Urothelium cell line (cell line): ENCODE results near the gene BATF.

Experiments
- DNase-seq: peaks from one replicate; pipeline ENCODE4 v3.0.0; 2011; ENCODE audit warnings: low spot score, mixed read lengths
- FAIRE-seq: peaks from 2 replicates; lab custom pipeline; 2011; peaks lifted over from hg19 to GRCh38; lab: Jason Lieb, UNC

Gene BATF

GRCh38 chr14:75591987-75592575 lies 69.8 kb downstream of the BATF start:
- DNase-seq: no peak
- FAIRE-seq: no peak

- no peak for FAIRE-seq
- no peak for DNase-seq
Observed at GRCh38 chr14:75595226-75595625, 73.0 kb downstream of the BATF start.
